ENCODE data around the gene NCSTN.

Gene NCSTN

DNA sequence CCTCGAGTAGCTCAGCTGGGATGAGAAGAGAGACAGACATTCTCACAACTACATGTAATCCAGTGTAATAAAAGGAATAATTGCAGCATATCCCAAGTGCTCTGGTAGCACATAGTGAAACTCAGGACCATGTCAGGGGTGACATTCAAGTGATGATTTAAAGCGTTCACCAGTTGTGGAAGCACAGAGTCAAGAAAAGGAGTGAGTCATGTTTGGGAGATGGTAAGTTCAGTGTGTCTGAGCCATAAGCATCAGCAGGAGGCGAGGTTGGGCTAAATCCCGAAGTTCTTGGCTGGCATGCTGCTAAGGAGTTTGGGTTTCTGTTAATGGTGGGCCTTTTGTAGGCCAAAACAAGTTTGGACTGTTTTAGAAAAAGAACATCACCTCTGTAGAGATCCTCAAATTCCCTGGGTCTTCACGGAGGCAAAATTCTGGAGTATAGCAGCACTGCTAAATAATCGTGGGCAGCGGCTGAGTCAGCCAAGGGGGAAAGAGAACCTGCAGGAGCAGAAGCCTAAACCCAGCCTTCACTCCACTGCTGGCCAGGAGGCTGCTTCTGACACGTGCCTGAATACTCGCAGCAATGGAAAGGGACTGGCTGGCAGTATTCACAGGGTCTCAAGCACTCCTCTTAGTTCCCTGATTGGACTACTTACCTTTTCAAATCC lies 16.5 kb downstream of the NCSTN start:
- no peak overlapping the region for H2AFZ ChIP-seq (ENCODE audit: insufficient read depth, low read length, poor library complexity)
- H3K79me2 ChIP-seq (ENCODE audit: control insufficient read depth, insufficient read depth, low read length, poor library complexity), result no peaks in the 10 kb centered on the region
- H3K18ac ChIP-seq (ENCODE audit: low read length), result no peak overlapping the region
- no peak overlapping the region for H3K4me3 ChIP-seq (ENCODE audit: low read depth, low read length)
- no peak overlapping the region for H4K12ac ChIP-seq (ENCODE audit: low read depth, low read length)
- H4K8ac ChIP-seq (ENCODE audit: low read depth, low read length), result no peak overlapping the region
- H2BK5ac ChIP-seq (ENCODE audit: low read depth, low read length, poor library complexity), result no peak overlapping the region
- no peaks in the 10 kb centered on the region for H3K9me3 ChIP-seq (ENCODE audit: insufficient read depth, low read depth, low read length)
- H4K91ac ChIP-seq (ENCODE audit: low read depth, low read length), result no peak overlapping the region
- no peak overlapping the region for H3K9ac ChIP-seq (ENCODE audit: low read length)
- no peak for DNase-seq
- peaks cover 30 to 50% of the 10 kb centered on the region in 2 experiments for H3K36me3 ChIP-seq (ENCODE audit: control insufficient read depth in 1 of 2, insufficient read depth in 2 of 2, low read length in 2 of 2)
- H3K4ac ChIP-seq (ENCODE audit: low read depth, low read length), result no peak overlapping the region
- H2BK120ac ChIP-seq (ENCODE audit: insufficient read depth, low read length, poor library complexity), result no peak overlapping the region
- WGBS (ENCODE audit: extremely low coverage, insufficient coverage, insufficient read length), result no CpG with 5 or more reads among the region's 9 CpGs
- H2AK5ac ChIP-seq (ENCODE audit: low read length), result no peak overlapping the region
- H3K4me2 ChIP-seq (ENCODE audit: low read length), result no peak overlapping the region
- H3K14ac ChIP-seq (ENCODE audit: low read length), result no peak overlapping the region
- no peak overlapping the region for H2BK12ac ChIP-seq (ENCODE audit: low read length)
- H3K27ac ChIP-seq (ENCODE audit: low read depth, low read length), result no peak overlapping the region
- H3K23ac ChIP-seq (ENCODE audit: low read length), result no peak overlapping the region
- no peaks in the 10 kb centered on the region for H3K27me3 ChIP-seq (ENCODE audit: insufficient read depth, low read length)
- H3K79me1 ChIP-seq (ENCODE audit: low read length), result no peaks in the 10 kb centered on the region
- peaks cover 6 to 7% of the 10 kb centered on the region in 2 experiments for H3K4me1 ChIP-seq (ENCODE audit: control insufficient read depth in 1 of 2, insufficient read depth in 2 of 2, low read length in 2 of 2)

DNA sequence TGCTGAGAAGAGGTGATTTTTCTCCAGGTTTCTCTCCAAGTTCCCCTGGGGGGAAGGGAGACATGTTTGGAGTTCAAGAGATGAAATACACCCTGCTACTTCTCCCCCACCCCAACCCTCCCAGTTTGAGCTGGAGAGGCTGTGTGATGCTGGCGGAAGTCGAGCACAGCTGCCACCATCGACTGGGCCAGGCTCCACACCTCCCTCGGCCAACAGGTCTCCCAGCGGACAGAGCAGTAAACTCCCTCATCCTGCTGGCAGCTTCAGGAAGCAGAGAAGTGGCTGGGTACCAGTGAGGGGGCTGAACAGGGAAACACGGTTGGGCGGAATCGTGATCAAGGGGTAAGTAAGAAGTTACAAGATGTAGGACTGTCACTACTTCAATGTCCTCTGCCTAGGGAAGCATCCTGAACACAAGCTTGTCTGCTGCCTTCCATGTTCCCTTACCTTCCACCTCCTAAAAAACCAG lies 17.1 kb downstream of the NCSTN start:
- no peak overlapping the region for H2AFZ ChIP-seq (ENCODE audit: insufficient read depth, low read length, poor library complexity)
- H4K12ac ChIP-seq (ENCODE audit: low read depth, low read length), result no peak overlapping the region
- H3K4me1 ChIP-seq (ENCODE audit: control insufficient read depth in 1 of 2, insufficient read depth in 2 of 2, low read length in 2 of 2), result peaks cover 6 to 7% of the 10 kb centered on the region in 2 experiments
- H3K79me1 ChIP-seq (ENCODE audit: low read length), result no peaks in the 10 kb centered on the region
- H2BK120ac ChIP-seq (ENCODE audit: insufficient read depth, low read length, poor library complexity), result no peak overlapping the region
- no peak overlapping the region for H2BK5ac ChIP-seq (ENCODE audit: low read depth, low read length, poor library complexity)
- no peak overlapping the region for H3K18ac ChIP-seq (ENCODE audit: low read length)
- H3K9ac ChIP-seq (ENCODE audit: low read length), result no peak overlapping the region
- no peaks in the 10 kb centered on the region for H3K27me3 ChIP-seq (ENCODE audit: insufficient read depth, low read length)
- no peak overlapping the region for H3K4me2 ChIP-seq (ENCODE audit: low read length)
- H4K8ac ChIP-seq (ENCODE audit: low read depth, low read length), result no peak overlapping the region
- H3K23ac ChIP-seq (ENCODE audit: low read length), result no peak overlapping the region
- WGBS (ENCODE audit: extremely low coverage, insufficient coverage, insufficient read length), result no CpG with 5 or more reads among the region's 8 CpGs
- no peak for DNase-seq
- no peak overlapping the region for H4K91ac ChIP-seq (ENCODE audit: low read depth, low read length)
- H3K9me3 ChIP-seq (ENCODE audit: insufficient read depth, low read depth, low read length), result no peaks in the 10 kb centered on the region
- H2AK5ac ChIP-seq (ENCODE audit: low read length), result no peak overlapping the region
- H3K14ac ChIP-seq (ENCODE audit: low read length), result no peak overlapping the region
- H2BK12ac ChIP-seq (ENCODE audit: low read length), result no peak overlapping the region
- no peak overlapping the region for H3K4me3 ChIP-seq (ENCODE audit: low read depth, low read length)
- peaks cover 29 to 47% of the 10 kb centered on the region in 2 experiments for H3K36me3 ChIP-seq (ENCODE audit: control insufficient read depth in 1 of 2, insufficient read depth in 2 of 2, low read length in 2 of 2)
- H3K4ac ChIP-seq (ENCODE audit: low read depth, low read length), result no peak overlapping the region
- no peaks in the 10 kb centered on the region for H3K79me2 ChIP-seq (ENCODE audit: control insufficient read depth, insufficient read depth, low read length, poor library complexity)
- no peak overlapping the region for H3K27ac ChIP-seq (ENCODE audit: low read depth, low read length)

DNA sequence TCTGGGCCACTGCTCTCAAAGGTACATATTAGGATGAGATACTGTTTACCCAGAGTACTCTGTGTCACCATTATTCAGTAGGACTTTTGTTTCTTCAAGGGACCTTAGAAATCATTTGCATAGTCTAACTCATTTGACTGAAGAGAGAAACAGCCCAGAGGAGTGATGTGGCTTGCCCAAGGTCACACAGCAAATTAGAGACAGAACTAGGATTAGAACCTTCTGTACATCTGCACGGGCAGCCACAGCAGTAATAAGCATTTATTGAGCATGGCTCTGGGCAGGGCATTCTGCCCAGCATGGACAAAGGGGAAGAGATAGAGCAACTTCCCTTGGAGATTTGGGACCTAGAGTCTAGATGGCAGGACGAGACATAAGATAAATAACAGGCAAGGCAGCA lies 18.0 kb downstream of the NCSTN start:
- no peak overlapping the region for H2AK5ac ChIP-seq (ENCODE audit: low read length)
- no peak overlapping the region for H2BK5ac ChIP-seq (ENCODE audit: low read depth, low read length, poor library complexity)
- no peaks in the 10 kb centered on the region for H3K27me3 ChIP-seq (ENCODE audit: insufficient read depth, low read length)
- H3K4me1 ChIP-seq (ENCODE audit: control insufficient read depth in 1 of 2, insufficient read depth in 2 of 2, low read length in 2 of 2), result peaks cover 6 to 7% of the 10 kb centered on the region in 2 experiments
- no CpG with 5 or more reads among the region's 2 CpGs for WGBS (ENCODE audit: extremely low coverage, insufficient coverage, insufficient read length)
- DNase-seq, result no peak
- no peak overlapping the region for H4K91ac ChIP-seq (ENCODE audit: low read depth, low read length)
- no peak overlapping the region for H2AFZ ChIP-seq (ENCODE audit: insufficient read depth, low read length, poor library complexity)
- H3K79me2 ChIP-seq (ENCODE audit: control insufficient read depth, insufficient read depth, low read length, poor library complexity), result no peaks in the 10 kb centered on the region
- H3K36me3 ChIP-seq (ENCODE audit: control insufficient read depth in 1 of 2, insufficient read depth in 2 of 2, low read length in 2 of 2), result peaks cover 21 to 38% of the 10 kb centered on the region in 2 experiments
- H3K14ac ChIP-seq (ENCODE audit: low read length), result no peak overlapping the region
- H4K12ac ChIP-seq (ENCODE audit: low read depth, low read length), result no peak overlapping the region
- H3K9ac ChIP-seq (ENCODE audit: low read length), result no peak overlapping the region
- no peaks in the 10 kb centered on the region for H3K9me3 ChIP-seq (ENCODE audit: insufficient read depth, low read depth, low read length)
- no peak overlapping the region for H4K8ac ChIP-seq (ENCODE audit: low read depth, low read length)
- H3K4ac ChIP-seq (ENCODE audit: low read depth, low read length), result no peak overlapping the region
- H2BK12ac ChIP-seq (ENCODE audit: low read length), result no peak overlapping the region
- H3K27ac ChIP-seq (ENCODE audit: low read depth, low read length), result no peak overlapping the region
- H3K23ac ChIP-seq (ENCODE audit: low read length), result no peak overlapping the region
- H2BK120ac ChIP-seq (ENCODE audit: insufficient read depth, low read length, poor library complexity), result no peak overlapping the region
- no peak overlapping the region for H3K4me3 ChIP-seq (ENCODE audit: low read depth, low read length)
- H3K4me2 ChIP-seq (ENCODE audit: low read length), result no peak overlapping the region
- no peaks in the 10 kb centered on the region for H3K79me1 ChIP-seq (ENCODE audit: low read length)
- no peak overlapping the region for H3K18ac ChIP-seq (ENCODE audit: low read length)

DNA sequence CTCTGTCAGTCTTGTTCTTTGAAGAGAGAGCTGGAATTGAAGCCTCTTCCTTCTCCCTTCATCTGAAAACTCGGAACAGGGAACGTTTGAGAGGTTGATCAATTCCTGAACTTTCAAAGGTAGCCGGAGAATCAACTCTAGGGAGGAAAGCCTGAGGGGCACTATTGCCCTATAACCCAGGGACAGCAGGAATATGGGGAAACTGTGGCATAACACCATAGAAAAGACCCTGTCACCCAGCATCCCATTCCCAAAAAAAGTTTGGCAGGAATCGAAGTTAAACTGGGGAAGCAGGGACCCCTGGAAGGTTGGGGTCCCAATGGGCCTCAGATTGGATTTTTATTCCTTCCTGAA lies 18.6 kb downstream of the NCSTN start:
- no peak overlapping the region for H2AK5ac ChIP-seq (ENCODE audit: low read length)
- no peak for DNase-seq
- H3K79me2 ChIP-seq (ENCODE audit: control insufficient read depth, insufficient read depth, low read length, poor library complexity), result no peaks in the 10 kb centered on the region

More for the DNA sequence above, 18.6 kb downstream of the NCSTN start:
- Histone ChIP-seq H2BK12ac (ENCODE audit: low read length) (no peak overlapping the region), H3K4me3 (ENCODE audit: low read depth, low read length) (no peak overlapping the region), H3K14ac (ENCODE audit: low read length) (no peak overlapping the region), H3K18ac (ENCODE audit: low read length) (no peak overlapping the region), H3K4me2 (ENCODE audit: low read length) (no peak overlapping the region), H3K36me3 (ENCODE audit: control insufficient read depth in 1 of 2, insufficient read depth in 2 of 2, low read length in 2 of 2) (peaks cover 16 to 32% of the 10 kb centered on the region in 2 experiments), H4K91ac (ENCODE audit: low read depth, low read length) (peak overlapping the region; percentile 13), H3K27me3 (ENCODE audit: insufficient read depth, low read length) (no peaks in the 10 kb centered on the region), H3K4me1 (ENCODE audit: control insufficient read depth in 1 of 2, insufficient read depth in 2 of 2, low read length in 2 of 2) (peaks cover 6 to 7% of the 10 kb centered on the region in 2 experiments), H3K27ac (ENCODE audit: low read depth, low read length) (no peak overlapping the region), H2AFZ (ENCODE audit: insufficient read depth, low read length, poor library complexity) (no peak overlapping the region), H3K9ac (ENCODE audit: low read length) (no peak overlapping the region), H3K23ac (ENCODE audit: low read length) (no peak overlapping the region), H2BK5ac (ENCODE audit: low read depth, low read length, poor library complexity) (no peak overlapping the region), H3K4ac (ENCODE audit: low read depth, low read length) (no peak overlapping the region), H2BK120ac (ENCODE audit: insufficient read depth, low read length, poor library complexity) (no peak overlapping the region), H4K12ac (ENCODE audit: low read depth, low read length) (peak overlapping the region; percentile 16), H3K9me3 (ENCODE audit: insufficient read depth, low read depth, low read length) (no peaks in the 10 kb centered on the region), H4K8ac (ENCODE audit: low read depth, low read length) (no peak overlapping the region), H3K79me1 (ENCODE audit: low read length) (no peaks in the 10 kb centered on the region)
- WGBS (ENCODE audit: extremely low coverage, insufficient coverage, insufficient read length), result no CpG with 5 or more reads among the region's 4 CpGs

All from trophoblast cell (in vitro differentiated cells and primary cell).